Measurements from ENCODE around the gene B3GNT5.

DNA sequence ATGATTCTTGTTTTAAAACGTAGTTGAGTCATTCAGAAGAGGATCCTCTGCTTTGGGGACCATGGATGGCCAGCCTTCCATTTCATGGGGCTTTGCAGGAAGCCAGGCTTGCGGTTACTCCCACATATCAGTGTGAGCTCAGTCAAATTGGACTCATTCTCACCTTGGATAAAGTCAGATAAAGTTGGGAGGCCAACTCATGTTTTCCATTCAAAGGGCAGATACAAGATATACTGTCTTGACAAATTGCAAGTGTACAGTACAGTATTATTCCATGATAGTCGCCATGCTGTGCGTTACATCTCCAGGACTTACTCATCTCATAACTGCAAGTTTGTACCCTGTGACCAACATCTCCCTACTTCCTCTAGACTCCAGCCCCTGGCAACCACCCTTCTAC lies 25.5 kb upstream of the B3GNT5 start:
- TF ChIP-seq, protein P1, sequence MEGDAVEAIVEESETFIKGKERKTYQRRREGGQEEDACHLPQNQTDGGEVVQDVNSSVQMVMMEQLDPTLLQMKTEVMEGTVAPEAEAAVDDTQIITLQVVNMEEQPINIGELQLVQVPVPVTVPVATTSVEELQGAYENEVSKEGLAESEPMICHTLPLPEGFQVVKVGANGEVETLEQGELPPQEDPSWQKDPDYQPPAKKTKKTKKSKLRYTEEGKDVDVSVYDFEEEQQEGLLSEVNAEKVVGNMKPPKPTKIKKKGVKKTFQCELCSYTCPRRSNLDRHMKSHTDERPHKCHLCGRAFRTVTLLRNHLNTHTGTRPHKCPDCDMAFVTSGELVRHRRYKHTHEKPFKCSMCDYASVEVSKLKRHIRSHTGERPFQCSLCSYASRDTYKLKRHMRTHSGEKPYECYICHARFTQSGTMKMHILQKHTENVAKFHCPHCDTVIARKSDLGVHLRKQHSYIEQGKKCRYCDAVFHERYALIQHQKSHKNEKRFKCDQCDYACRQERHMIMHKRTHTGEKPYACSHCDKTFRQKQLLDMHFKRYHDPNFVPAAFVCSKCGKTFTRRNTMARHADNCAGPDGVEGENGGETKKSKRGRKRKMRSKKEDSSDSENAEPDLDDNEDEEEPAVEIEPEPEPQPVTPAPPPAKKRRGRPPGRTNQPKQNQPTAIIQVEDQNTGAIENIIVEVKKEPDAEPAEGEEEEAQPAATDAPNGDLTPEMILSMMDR (IDR thresholded peaks at IDR 0.05; ENCODE audit: control extremely low read depth in 1 of 3, insufficient read depth in 1 of 3, low read depth in 1 of 3, low read length in 3 of 3) = no peak
- TF ChIP-seq EP300 (IDR thresholded peaks at IDR 0.05; ENCODE audit: borderline replicate concordance in 1 of 2, low read depth in 2 of 2, low read length in 2 of 2) = no peak
- TF ChIP-seq, protein P2, sequence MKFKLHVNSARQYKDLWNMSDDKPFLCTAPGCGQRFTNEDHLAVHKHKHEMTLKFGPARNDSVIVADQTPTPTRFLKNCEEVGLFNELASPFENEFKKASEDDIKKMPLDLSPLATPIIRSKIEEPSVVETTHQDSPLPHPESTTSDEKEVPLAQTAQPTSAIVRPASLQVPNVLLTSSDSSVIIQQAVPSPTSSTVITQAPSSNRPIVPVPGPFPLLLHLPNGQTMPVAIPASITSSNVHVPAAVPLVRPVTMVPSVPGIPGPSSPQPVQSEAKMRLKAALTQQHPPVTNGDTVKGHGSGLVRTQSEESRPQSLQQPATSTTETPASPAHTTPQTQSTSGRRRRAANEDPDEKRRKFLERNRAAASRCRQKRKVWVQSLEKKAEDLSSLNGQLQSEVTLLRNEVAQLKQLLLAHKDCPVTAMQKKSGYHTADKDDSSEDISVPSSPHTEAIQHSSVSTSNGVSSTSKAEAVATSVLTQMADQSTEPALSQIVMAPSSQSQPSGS (IDR thresholded peaks at IDR 0.05; ENCODE audit: low read length) = no peak
- no peak for TF ChIP-seq RFX5 (IDR thresholded peaks at IDR 0.05; ENCODE audit: borderline replicate concordance, low read depth, low read length)
- no peak for TF ChIP-seq SIRT6 (IDR thresholded peaks at IDR 0.05; ENCODE audit: low read length)
- no peak for TF ChIP-seq EZH2 (IDR thresholded peaks at IDR 0.05; ENCODE audit: low read depth, low read length, severe bottlenecking)
- TF ChIP-seq POLR2A (IDR thresholded peaks at IDR 0.05; ENCODE audit: control extremely low read depth in 1 of 2, low read depth in 2 of 2, low read length in 2 of 2) = no peak
- TF ChIP-seq, protein P3, sequence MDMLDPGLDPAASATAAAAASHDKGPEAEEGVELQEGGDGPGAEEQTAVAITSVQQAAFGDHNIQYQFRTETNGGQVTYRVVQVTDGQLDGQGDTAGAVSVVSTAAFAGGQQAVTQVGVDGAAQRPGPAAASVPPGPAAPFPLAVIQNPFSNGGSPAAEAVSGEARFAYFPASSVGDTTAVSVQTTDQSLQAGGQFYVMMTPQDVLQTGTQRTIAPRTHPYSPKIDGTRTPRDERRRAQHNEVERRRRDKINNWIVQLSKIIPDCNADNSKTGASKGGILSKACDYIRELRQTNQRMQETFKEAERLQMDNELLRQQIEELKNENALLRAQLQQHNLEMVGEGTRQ (IDR thresholded peaks at IDR 0.05; ENCODE audit: low read length) = no peak
- no peak for TF ChIP-seq BACH1 (IDR thresholded peaks at IDR 0.05; ENCODE audit: low read length)
- TF ChIP-seq TBP (IDR thresholded peaks at IDR 0.05; ENCODE audit: low read depth, low read length) = no peak
- no peak for TF ChIP-seq SRF (IDR thresholded peaks at IDR 0.05; ENCODE audit: low read depth, low read length)
- no peak for TF ChIP-seq TAF1 (IDR thresholded peaks at IDR 0.05; ENCODE audit: low read depth, low read length)
- no peak for TF ChIP-seq POLR2AphosphoS5 (IDR thresholded peaks at IDR 0.05; ENCODE audit: low read depth, low read length)

Data from H1 (cell line).